Fibroblast of lung (primary cell): ENCODE results near the gene C6orf118. TPM values are rescaled to one million over a fixed set of nuclear protein-coding genes. Genes with fewer than 3 reads are reported as not detected.

Source experiments
- DNase-seq, 2 donors: peaks; one replicate each; pipeline versions ENCODE4 v3.0.0 to v3.0.0-alpha.2; 2010; ENCODE audit warnings: low read depth in 2 of 2
- H2AFZ ChIP-seq: 2 replicates; pipeline ENCODE4 v1.5.1; 2012; ENCODE audit warnings: low read length, control low read depth, inconsistent platforms
- H3K27ac ChIP-seq: 2 replicates; pipeline ENCODE4 v1.5.1; 2011; ENCODE audit warnings: low read length, control low read depth; ENCODE audit not compliant: insufficient read depth
- H3K27me3 ChIP-seq: 2 replicates; pipeline ENCODE4 v1.5.1; 2011; ENCODE audit warnings: mild to moderate bottlenecking, low read length; ENCODE audit not compliant: control insufficient read depth, insufficient read depth
- H3K36me3 ChIP-seq: 2 replicates; pipeline ENCODE4 v1.5.1; 2011; ENCODE audit warnings: low read length; ENCODE audit not compliant: control insufficient read depth, insufficient read depth
- H3K4me1 ChIP-seq: 2 replicates; pipeline ENCODE4 v1.5.1; 2011; ENCODE audit warnings: low read length; ENCODE audit not compliant: control insufficient read depth, insufficient read depth; ENCODE audit errors: extremely low read depth
- H3K4me2 ChIP-seq: 2 replicates; pipeline ENCODE4 v1.5.1; 2011; ENCODE audit warnings: low read length, control low read depth; ENCODE audit not compliant: insufficient read depth; ENCODE audit errors: extremely low read depth
- H3K4me3 ChIP-seq, 4 experiments: fragments of 200-600 bp in 1 of 4; sonication (generic) in 1 of 4; replicated peaks in 1 of 4; 2 replicates each; pipeline ENCODE4 v1.5.1; 2011 to 2016; ENCODE audit warnings: low read length in 4 of 4, low read depth in 3 of 4, mild to moderate bottlenecking in 3 of 4, control low read depth in 2 of 4, inconsistent platforms in 1 of 4, mixed read lengths in 1 of 4; ENCODE audit not compliant: insufficient read depth in 1 of 4; ENCODE audit errors: control extremely low read depth in 1 of 4
- H3K79me2 ChIP-seq: 2 replicates; pipeline ENCODE4 v1.5.1; 2012; ENCODE audit warnings: mild to moderate bottlenecking, low read length, inconsistent platforms; ENCODE audit not compliant: control insufficient read depth, insufficient read depth
- H3K9ac ChIP-seq: 2 replicates; pipeline ENCODE4 v1.5.1; 2011; ENCODE audit warnings: mild to moderate bottlenecking, low read length, control low read depth; ENCODE audit not compliant: insufficient read depth
- H3K9me3 ChIP-seq: 2 replicates; pipeline ENCODE4 v1.5.1; 2012; ENCODE audit warnings: low read depth, low read length; ENCODE audit not compliant: control insufficient read depth, insufficient read depth
- H4K20me1 ChIP-seq: 2 replicates; pipeline ENCODE4 v1.5.1; 2011; ENCODE audit warnings: low read length; ENCODE audit not compliant: control insufficient read depth, insufficient read depth; ENCODE audit errors: extremely low read depth
- CTCF ChIP-seq, 2 donors: IDR thresholded peaks in 1 of 2; conservative IDR thresholded peaks in 1 of 2; 1 replicate in 1 of 2; 2 replicates in 1 of 2; pipeline ENCODE4 v1.5.1; 2011 to 2012; ENCODE audit warnings: low read length in 2 of 2, control low read depth in 1 of 2, inconsistent platforms in 1 of 2, low read depth in 1 of 2, mild to moderate bottlenecking in 1 of 2
- EZH2 ChIP-seq: IDR thresholded peaks from 2 replicates; pipeline ENCODE4 v1.5.1; 2012; ENCODE audit warnings: low read length, control low read depth, mild to moderate bottlenecking; ENCODE audit errors: missing control alignments
- polyA minus RNA-seq: library from RNA; depleted of rRNA, polyadenylated mRNA; stranded (reverse); fragments of >200 nt; gene quantifications from 2 replicates; pipeline ENCODE4 v1.2.3, GENCODE V29; 2011; ENCODE audit warnings: low replicate concordance
- polyA plus RNA-seq, 2 donors: library from polyadenylated mRNA; depleted of rRNA in 1 of 2; stranded (reverse) in 1 of 2; unstranded in 1 of 2; fragments of >200 nt; gene quantifications; 2 replicates each; pipeline ENCODE4 v1.2.1, GENCODE V29; 2011 to 2012; ENCODE audit warnings: missing spikeins in 1 of 2
- total RNA-seq: library from RNA; depleted of rRNA; stranded (reverse); fragments of >200 nt; gene quantifications from 2 replicates; pipeline ENCODE4 v1.2.1, GENCODE V29; 2014

Gene C6orf118
- not detected in 2 replicates for total RNA-seq
- not detected in 2 replicates for polyA plus RNA-seq
- not detected in 2 replicates for polyA plus RNA-seq (2012)
- not detected in 2 replicates for polyA minus RNA-seq

- peak within 1 kb of the TSS in 1 of 4 experiments; percentile 18 for H3K4me3 ChIP-seq
- no peak within 1 kb of the TSS for H3K27ac ChIP-seq
- TF ChIP-seq EZH2 = no peak
- no peak for TF ChIP-seq CTCF (conservative IDR thresholded peaks at IDR 0.05 in 1 of 2, IDR thresholded peaks at IDR 0.05 in 1 of 2; ENCODE audit: low read depth in 1 of 2, low read length in 2 of 2)
- no peaks in the 10 kb centered on the region for H3K36me3 ChIP-seq
- H3K27me3 ChIP-seq = no peaks in the 10 kb centered on the region
- no peaks in the 10 kb centered on the region for H3K9me3 ChIP-seq
- no peak within 1 kb of the TSS for H3K4me2 ChIP-seq
- no peaks in the 10 kb centered on the region for H4K20me1 ChIP-seq
- H3K79me2 ChIP-seq = no peaks in the 10 kb centered on the region
- H2AFZ ChIP-seq = no peak within 1 kb of the TSS
- peak; percentile 29 to 75 for DNase-seq
- H3K9ac ChIP-seq = no peak within 1 kb of the TSS
- H3K4me1 ChIP-seq = no peaks in the 10 kb centered on the region
These were observed at the start of gene C6orf118 for GRCh38 chr6:165308926-165309731. Gene C6orf118, minus strand, starts transcription at chr6:165309605. Its CDS starts 19 bp downstream, at chr6:165309586.

- no peak for DNase-seq
- no peaks in the 10 kb centered on the region for H3K27me3 ChIP-seq
- no peaks in the 10 kb centered on the region for H3K4me1 ChIP-seq
- no peak overlapping the region for H3K4me2 ChIP-seq
- H4K20me1 ChIP-seq = no peaks in the 10 kb centered on the region
- H3K27ac ChIP-seq = no peak overlapping the region
- H3K79me2 ChIP-seq = no peaks in the 10 kb centered on the region
- TF ChIP-seq CTCF (conservative IDR thresholded peaks at IDR 0.05 in 1 of 2, IDR thresholded peaks at IDR 0.05 in 1 of 2; ENCODE audit: low read depth in 1 of 2, low read length in 2 of 2) (no peak), EZH2 (no peak)
- H2AFZ ChIP-seq = no peak overlapping the region
- no peaks in the 10 kb centered on the region for H3K9me3 ChIP-seq
- H3K4me3 ChIP-seq = no peak overlapping the region
- no peaks in the 10 kb centered on the region for H3K36me3 ChIP-seq
- no peak overlapping the region for H3K9ac ChIP-seq
These were observed 36.3 kb upstream of the C6orf118 start for GRCh38 chr6:165345700-165346099.

GRCh38 chr6:165340532-165340931 lies 31.1 kb upstream of the C6orf118 start:
- Histone ChIP-seq H3K4me3 (no peak overlapping the region), H3K4me2 (no peak overlapping the region), H2AFZ (no peak overlapping the region), H3K79me2 (no peaks in the 10 kb centered on the region), H3K9ac (no peak overlapping the region), H3K9me3 (no peaks in the 10 kb centered on the region), H4K20me1 (no peaks in the 10 kb centered on the region), H3K27me3 (no peaks in the 10 kb centered on the region), H3K36me3 (no peaks in the 10 kb centered on the region), H3K27ac (no peak overlapping the region), H3K4me1 (no peaks in the 10 kb centered on the region)
- no peak for TF ChIP-seq CTCF (conservative IDR thresholded peaks at IDR 0.05 in 1 of 2, IDR thresholded peaks at IDR 0.05 in 1 of 2; ENCODE audit: low read depth in 1 of 2, low read length in 2 of 2)
- no peak for TF ChIP-seq EZH2
- no peak for DNase-seq
